Fibroblast of villous mesenchyme (primary cell): ENCODE data around the gene COL12A1. TPM values are rescaled to one million over a fixed set of nuclear protein-coding genes. Genes with fewer than 3 reads are reported as not detected.

Experiments
- DNase-seq: peaks from one replicate; pipeline ENCODE4 v3.0.0-alpha.2; 2010; ENCODE audit warnings: low read depth
- H3K4me3 ChIP-seq: 2 replicates; pipeline ENCODE4 v1.5.1; 2011; ENCODE audit warnings: low read depth, mild to moderate bottlenecking, low read length
- total RNA-seq: library from RNA; depleted of rRNA; stranded (reverse); fragments of >200 nt; gene quantifications from 2 replicates; pipeline ENCODE4 v1.2.3, GENCODE V29; 2012
- TF ChIP-seq, protein P1 (sequence below): IDR thresholded peaks from 2 replicates; pipeline ENCODE4 v1.5.1; 2012; ENCODE audit warnings: low read depth, mild to moderate bottlenecking, low read length; ENCODE audit not compliant: insufficient read depth

The COL12A1 gene
- total RNA-seq, 1 donor: 1,107 TPM

DNA sequence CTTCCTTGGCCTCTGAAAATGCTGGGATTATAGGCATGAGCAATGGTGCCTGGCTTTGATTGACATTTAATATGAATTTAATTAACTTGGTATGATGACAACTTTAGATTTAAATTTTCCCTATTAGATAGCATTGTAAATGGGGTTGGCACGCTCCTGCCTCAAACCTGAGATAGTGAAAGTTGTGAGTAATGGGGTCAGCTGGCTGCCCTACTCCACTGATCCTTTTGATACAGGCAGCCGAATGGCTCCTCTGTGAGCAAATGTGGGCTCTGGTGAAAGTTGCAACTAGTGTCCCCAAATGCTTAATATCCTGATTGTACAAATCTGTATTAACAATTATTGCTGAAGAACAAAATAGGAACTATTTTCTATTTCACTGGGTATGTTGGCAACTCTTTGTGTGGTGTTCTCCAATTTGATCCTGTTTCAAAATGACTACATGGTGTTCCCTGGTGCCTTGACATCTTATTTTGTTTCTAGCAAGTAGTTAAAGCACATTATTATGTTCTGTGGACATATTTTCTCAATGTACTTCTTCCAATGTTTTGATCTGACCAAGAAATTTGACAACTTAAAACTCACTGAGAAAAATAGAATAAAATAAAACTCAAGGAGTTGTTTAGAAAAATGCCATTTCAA, 97.4 kb downstream of the COL12A1 start:
- H3K4me3 ChIP-seq: no peak overlapping the region
- TF ChIP-seq, protein P1, sequence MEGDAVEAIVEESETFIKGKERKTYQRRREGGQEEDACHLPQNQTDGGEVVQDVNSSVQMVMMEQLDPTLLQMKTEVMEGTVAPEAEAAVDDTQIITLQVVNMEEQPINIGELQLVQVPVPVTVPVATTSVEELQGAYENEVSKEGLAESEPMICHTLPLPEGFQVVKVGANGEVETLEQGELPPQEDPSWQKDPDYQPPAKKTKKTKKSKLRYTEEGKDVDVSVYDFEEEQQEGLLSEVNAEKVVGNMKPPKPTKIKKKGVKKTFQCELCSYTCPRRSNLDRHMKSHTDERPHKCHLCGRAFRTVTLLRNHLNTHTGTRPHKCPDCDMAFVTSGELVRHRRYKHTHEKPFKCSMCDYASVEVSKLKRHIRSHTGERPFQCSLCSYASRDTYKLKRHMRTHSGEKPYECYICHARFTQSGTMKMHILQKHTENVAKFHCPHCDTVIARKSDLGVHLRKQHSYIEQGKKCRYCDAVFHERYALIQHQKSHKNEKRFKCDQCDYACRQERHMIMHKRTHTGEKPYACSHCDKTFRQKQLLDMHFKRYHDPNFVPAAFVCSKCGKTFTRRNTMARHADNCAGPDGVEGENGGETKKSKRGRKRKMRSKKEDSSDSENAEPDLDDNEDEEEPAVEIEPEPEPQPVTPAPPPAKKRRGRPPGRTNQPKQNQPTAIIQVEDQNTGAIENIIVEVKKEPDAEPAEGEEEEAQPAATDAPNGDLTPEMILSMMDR: no peak
- no peak for DNase-seq

DNA sequence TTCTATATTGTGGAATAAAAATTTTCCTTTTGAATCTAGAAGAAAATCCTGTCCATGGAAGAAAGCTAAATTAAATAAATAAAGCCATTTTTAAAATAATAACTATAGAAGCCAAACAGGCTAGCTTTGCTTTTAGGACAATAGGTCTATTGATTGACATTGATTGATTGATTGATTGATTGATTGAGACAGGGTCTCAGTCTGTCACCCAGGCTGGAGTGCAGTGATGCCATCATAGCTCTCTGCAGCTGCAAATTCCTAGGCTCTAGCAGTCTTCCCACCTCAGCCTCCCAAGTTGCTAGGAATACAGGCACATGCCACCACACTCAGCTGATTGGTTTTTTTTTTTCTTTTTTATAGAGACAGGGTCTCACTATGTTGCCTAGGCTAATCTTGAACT, 97.9 kb downstream of the COL12A1 start:
- no peak for DNase-seq
- no peak overlapping the region for H3K4me3 ChIP-seq
- TF ChIP-seq, protein P1: no peak

DNA sequence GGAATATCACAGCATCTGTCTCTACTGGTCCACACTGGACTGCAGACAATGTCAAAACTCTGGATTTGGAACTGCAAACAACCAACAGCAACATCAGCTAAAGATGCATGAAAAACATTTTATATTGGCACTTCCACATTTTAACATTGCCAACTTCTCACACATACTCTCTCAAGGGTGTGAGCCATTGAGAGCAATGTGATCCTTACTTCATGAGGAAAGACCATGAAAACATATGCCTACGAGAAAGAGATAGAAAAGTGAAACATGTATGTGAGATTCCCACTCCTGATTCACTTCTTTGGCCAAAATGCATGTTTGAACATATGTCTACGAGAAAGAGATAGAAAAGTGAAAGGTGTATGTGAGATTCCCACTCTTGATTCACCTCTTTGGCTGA, 99.4 kb downstream of the COL12A1 start:
- no peak for DNase-seq
- no peak overlapping the region for H3K4me3 ChIP-seq
- TF ChIP-seq, protein P1: no peak

DNA sequence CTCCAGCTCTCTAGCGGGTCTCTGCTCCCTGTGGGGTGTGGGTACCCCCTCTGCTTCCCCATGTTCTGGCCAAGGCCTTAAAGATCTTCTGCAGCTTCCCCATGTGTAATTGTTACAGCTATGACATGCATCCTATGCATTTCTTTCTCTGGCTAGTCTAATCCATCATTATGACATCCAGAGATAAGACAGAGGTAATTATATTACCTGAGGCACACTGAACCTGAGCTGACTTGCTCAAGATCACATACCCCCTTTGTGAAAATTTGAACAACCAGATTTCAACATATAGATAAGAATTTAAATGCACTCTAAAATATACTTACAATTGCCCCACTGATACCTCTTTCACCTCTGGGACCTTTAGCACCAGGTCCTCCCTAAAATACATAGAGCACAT, 102.4 kb downstream of the COL12A1 start:
- no peak overlapping the region for H3K4me3 ChIP-seq
- TF ChIP-seq, protein P1: no peak
- DNase-seq: no peak

DNA sequence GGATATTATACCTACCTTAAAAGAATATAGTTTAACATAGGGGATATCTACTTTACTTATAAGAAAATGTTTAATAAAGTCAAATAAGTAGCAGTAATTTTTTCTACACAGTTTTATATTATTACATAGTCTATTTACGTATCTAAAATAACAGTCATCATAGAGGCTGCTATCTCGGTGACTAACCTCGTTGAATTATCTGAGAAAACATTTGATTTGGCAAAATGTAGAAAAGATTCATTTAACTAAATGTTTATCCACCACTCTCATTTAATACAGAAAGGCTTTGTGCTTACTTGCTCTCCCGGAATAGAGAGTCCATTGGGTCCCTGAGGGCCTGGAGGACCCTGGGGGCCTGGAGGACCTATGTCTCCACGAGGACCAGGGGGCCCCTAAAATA, 103.6 kb downstream of the COL12A1 start:
- no peak overlapping the region for H3K4me3 ChIP-seq
- no peak for DNase-seq
- TF ChIP-seq, protein P1: no peak

DNA sequence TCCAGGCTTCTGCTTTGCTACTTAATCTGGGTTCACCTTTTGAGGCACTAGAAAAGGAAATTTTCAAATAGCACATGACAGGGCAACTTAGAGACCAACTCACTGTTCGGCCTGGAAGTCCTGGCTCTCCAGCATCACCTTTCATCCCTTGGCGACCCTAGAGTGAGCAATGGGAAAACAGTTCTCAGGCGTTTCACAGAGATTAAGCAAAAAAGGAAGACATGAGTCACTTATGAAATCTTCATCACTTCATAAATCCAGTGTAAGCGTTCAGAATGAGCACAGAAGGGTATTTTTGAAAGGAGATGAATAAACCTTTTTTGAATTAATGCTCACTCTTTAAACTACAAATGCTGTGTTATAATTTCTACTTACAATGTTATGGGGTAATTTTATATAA, 104.0 kb downstream of the COL12A1 start:
- DNase-seq: peak; percentile 73
- no peak overlapping the region for H3K4me3 ChIP-seq
- TF ChIP-seq, protein P1: no peak

DNA sequence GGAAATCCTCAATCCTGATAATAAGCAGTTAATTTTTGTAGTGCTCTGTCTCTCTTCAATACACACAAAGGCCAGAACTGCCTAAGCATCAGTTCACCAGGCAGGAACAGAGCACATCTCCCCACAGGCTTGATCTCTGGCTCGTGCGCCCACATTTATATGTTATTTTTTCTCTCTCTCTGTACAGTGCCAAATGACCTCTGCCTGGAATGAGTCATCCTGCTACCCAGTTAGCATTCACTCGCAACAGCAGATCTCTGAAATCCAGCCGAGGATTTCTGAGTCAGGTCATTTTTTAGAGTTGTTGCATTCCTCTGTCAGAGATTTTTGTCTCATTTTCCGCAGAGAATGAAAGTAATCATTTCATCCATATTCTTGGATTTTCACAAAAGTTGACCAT, 107.1 kb downstream of the COL12A1 start:
- TF ChIP-seq, protein P1: no peak
- no peak overlapping the region for H3K4me3 ChIP-seq
- DNase-seq: peak; percentile 95
